Posterior cingulate gyrus (tissue), 11 donors: ENCODE measurements around the gene FAM43A.

ENCODE experiments used
- DNase-seq, 10 donors: peaks; one replicate each; pipeline versions ENCODE4 v3.0.0 to v3.0.0-alpha.2; 2020 to 2021; ENCODE audit warnings: mixed read lengths in 3 of 10
- intact Hi-C: fragments of 100-400 bp; cut with DNase I; formaldehyde crosslinking; loops from one replicate; pipeline ENCODE4 v1.15.1; 2023

Gene FAM43A

GRCh38 chr3:194673761-194674160 is 11.9 kb upstream of the FAM43A start:
- intact Hi-C loops, result loop anchor here (5.0 kb wide), 1 partner anchor 849 kb away; no protein-coding TSS in a partner anchor
- peak in 1 of 10 donors; percentile 20 for DNase-seq

- DNase-seq, result peak in 2 of 10 donors; percentile 26 to 75
- intact Hi-C loops, result no loop called here
Observed at GRCh38 chr3:194675081-194675640, 10.5 kb upstream of the FAM43A start.

GRCh38 chr3:194675680-194676079 is 10.0 kb upstream of the FAM43A start:
- intact Hi-C loops, result no loop called here
- no peak for DNase-seq

GRCh38 chr3:194676471-194676870 is 9.2 kb upstream of the FAM43A start:
- DNase-seq, result no peak
- intact Hi-C loops, result no loop called here

DNA sequence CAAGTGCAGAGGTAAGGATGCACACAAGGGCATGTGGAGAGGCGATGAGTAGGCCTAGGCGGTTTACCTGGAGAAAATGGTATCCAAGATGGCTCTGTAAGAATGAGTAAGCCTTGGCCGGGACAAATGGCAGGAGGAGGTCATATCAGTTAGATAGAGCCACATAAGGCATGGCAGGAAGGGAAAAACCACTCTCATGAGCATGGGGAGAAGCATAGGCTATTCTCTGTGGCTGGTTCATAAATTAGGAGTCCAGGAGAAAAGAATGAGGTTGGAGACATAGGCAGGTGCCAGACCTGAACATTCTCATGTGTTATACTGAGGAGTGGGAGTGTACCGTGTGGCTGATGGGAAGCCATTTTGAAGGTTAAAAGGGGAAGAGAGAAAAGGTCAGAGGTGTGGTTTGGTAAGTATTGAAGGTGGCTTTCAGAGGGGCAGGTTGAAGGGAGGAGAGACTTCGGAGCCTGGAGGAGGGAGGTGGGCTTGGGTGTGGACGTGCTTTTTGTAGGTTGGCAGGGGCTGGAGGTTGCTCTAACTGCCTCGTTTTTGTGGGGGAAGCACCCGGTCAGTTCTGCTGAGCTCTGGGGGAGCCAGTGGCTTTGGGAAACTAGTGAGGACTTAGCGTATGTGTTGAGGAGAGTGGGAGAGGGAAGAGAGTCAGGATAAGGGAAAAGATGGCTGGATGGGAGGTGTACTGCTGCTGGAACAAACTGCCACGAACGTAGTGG is 4.6 kb upstream of the FAM43A start:
- intact Hi-C loops, result loop anchor here (10.0 kb wide), 1 partner anchor 274 kb away; no protein-coding TSS in a partner anchor
- DNase-seq, result no peak

DNA sequence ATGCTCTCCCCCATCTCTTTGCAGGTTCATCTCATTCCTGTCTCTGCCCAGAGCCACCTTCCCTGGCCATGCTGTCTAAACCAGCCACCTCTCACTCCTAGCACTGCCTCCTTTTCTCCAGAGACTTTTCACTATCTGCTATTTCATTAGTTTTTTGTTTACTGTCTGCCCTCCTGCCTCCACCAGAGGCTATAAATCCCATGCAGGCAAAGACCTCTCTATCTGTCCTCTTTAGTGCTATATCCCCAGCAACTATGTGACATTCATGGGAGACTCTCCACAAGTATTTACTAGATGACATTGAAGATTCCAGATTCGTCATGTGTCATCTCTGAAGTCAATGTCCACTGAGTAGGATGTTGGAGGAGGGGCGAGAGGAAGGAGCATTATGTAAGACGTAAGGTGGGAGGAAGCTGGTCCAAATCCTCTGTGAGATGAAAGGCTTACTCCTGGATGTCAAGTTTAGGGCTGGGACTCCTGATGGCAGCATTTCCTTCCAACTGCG is 3.4 kb upstream of the FAM43A start:
- intact Hi-C loops, result loop anchor here (1.0 to 10.0 kb wide), 2 partner anchors 273 to 424 kb away; no protein-coding TSS in a partner anchor
- no peak for DNase-seq

DNA sequence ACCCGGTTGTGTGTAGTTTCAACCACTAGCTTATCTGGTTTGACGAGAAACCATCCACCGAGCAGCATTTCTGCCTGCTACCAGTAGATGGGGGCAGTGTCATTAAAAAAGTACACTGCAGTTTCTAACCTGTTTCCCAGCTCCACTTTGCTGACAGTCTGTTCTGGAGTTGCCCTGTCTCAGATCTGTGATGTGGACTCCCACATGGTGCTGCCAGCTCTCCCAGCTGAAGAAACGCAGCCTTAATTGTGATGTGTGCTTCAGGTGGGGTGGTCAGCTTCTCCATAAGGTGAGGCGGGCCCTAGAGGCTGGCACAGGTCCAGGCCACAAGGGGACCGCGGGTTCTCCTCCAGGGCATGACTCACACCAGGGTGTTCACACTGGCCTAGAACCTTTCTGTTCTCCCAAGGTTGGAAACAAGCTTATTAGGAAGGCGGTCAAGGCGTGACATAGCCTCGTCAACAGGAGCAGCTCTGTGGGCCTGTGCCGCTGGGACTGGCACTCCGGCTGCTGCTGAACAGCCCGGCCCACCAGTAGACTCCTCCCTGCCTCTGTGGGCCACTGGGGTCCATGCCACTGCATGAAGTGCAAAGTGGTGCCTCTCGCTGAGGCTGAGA is 2.9 kb upstream of the FAM43A start:
- peak; percentile 54 to 93 (median 70) for DNase-seq
- intact Hi-C loops, result loop anchor here (1.0 to 10.0 kb wide), 2 partner anchors 272 to 423 kb away; no protein-coding TSS in a partner anchor

GRCh38 chr3:194683380-194683779 is 2.3 kb upstream of the FAM43A start:
- DNase-seq, result no peak
- intact Hi-C loops, result loop anchor here (10.0 kb wide), 1 partner anchor 271 kb away; no protein-coding TSS in a partner anchor

- DNase-seq, result no peak
- intact Hi-C loops, result loop anchor here (1.0 to 10.0 kb wide), 2 partner anchors 270 to 574 kb away; no protein-coding TSS in a partner anchor
Observed at GRCh38 chr3:194685065-194685717, 492 bp upstream of the FAM43A start.

DNA sequence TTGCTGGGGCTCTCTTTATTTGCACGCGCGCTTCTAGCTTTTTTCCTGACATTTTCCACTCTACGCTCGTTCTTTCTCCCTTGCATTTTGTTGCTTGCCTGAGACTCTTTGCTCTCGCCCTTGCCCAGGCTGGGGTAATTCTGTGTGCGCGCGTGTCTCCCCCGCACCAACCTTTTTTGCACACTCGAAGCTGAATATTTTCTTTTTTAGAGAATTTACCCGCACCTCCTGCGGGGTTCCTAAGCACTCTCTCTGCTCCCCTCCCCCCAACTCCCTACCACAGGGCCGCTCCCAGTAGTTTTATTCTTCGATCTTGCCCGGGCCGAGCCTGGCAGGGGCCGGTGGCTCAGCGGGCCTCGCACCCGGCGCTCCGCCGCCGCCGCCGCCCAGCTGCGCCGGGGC is 732 bp downstream of the FAM43A start:
- intact Hi-C loops, result loop anchor here (10.0 kb wide), 1 partner anchor 268 kb away; no protein-coding TSS in a partner anchor
- no peak for DNase-seq

DNA sequence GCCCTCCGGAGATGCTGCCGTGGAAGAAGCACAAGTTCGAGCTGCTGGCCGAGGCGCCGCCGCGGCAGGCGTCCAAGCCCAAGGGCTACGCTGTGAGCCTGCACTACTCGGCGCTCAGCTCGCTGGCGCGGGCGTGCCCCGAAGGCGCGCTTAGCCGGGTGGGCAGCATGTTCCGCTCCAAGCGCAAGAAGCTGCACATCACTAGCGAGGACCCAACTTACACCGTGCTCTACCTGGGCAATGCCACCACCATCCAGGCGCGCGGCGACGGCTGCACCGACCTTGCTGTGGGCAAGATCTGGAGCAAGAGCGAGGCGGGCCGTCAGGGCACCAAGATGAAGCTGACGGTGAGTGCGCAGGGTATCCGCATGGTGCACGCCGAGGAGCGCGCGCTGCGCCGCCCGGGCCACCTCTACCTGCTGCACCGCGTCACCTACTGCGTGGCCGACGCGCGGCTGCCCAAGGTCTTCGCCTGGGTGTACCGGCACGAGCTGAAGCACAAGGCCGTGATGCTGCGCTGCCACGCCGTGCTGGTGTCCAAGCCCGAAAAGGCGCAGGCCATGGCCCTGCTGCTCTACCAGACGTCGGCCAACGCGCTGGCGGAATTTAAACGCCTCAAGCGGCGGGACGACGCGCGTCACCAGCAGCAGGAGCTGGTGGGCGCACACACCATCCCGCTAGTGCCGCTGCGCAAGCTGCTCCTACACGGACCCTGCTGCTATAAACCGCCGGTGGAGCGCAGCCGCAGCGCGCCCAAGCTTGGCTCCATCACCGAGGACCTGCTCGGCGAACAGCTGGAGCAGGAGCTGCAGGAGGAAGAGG is 1.3 kb downstream of the FAM43A start:
- peak in 9 of 10 donors; percentile 14 to 91 (median 32) for DNase-seq
- intact Hi-C loops, result loop anchor here (10.0 kb wide), 1 partner anchor 268 kb away; no protein-coding TSS in a partner anchor

DNA sequence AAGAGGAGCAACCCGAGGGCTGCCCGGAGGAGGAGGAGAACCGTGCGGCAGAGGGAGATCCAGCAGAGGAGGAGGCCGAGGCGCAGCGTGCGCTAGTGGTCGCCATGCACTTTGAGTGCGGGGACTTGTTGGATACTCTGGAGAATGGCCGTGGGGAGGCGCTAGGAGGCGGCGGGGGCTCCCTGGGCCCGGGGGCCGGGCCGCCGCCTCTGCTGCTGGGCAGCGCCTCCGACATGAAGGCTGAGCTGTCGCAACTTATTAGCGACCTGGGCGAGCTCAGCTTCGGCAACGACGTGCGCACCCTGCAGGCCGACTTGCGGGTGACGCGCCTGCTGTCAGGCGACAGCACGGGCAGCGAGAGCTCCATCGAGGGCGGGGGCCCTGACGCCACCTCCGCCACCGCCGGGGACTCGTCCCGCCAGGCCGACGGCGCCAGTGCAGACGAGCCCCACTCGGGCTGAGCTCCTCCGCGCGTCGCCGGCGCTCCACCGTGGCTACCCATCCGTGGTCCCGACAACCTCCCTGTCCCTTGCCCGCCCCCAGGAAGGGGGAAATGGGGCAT is 2.0 kb downstream of the FAM43A start:
- intact Hi-C loops, result loop anchor here (10.0 kb wide), 1 partner anchor 267 kb away; no protein-coding TSS in a partner anchor
- DNase-seq, result peak; percentile 37 to 94 (median 54)

- DNase-seq, result no peak
- intact Hi-C loops, result loop anchor here (10.0 kb wide), 1 partner anchor 267 kb away; no protein-coding TSS in a partner anchor
Observed at GRCh38 chr3:194688200-194688740, 2.6 kb downstream of the FAM43A start.

GRCh38 chr3:194688946-194689345 is 3.3 kb downstream of the FAM43A start:
- intact Hi-C loops, result loop anchor here (10.0 kb wide), 1 partner anchor 266 kb away; no protein-coding TSS in a partner anchor
- DNase-seq, result no peak

- intact Hi-C loops, result loop anchor here (10.0 kb wide), 1 partner anchor 265 kb away; no protein-coding TSS in a partner anchor
- no peak for DNase-seq
Observed at GRCh38 chr3:194689493-194689944, 3.8 kb downstream of the FAM43A start.

- DNase-seq, result no peak
- intact Hi-C loops, result loop anchor here (5.0 kb wide), 1 partner anchor 67 kb away; no protein-coding TSS in a partner anchor
Observed at GRCh38 chr3:194690501-194691372, 5.1 kb downstream of the FAM43A start.

DNA sequence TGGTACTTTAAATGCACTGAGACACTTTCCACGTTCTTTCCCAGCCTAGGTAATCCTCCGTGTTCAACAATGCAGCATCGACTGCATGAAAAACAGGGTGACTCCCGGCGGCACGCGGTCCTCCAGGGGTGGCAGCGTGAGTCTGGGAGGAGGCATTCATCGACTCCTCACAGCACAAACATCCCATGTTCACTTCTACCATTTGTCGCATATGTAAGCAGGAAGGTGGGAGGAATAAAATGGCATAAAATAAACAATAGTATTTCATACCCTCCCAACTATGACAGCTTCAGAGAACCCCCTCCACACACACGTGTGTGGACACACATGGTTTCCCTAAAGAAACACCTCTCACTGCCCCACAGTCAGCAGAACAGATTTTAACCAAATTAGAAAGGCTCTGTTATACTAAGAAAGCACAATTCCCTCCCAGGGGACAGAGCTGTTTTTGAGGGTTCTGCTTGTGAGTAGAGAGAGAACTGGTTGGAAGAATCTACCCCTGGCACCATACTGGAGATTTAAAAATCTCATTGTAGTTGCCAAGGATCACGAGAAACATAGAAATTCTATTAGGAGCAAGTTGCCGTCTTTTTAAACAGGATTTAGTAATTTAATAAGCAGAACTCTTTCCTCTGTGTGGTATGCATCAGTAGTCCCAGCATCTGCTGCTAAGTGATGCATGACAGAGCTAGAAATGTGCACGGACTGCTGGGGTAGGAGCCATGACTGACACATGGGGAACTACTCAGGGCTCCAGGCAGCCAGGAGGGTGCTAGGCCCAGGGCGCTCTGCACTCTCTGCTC is 6.0 kb downstream of the FAM43A start:
- intact Hi-C loops, result loop anchor here (5.0 kb wide), 1 partner anchor 66 kb away; no protein-coding TSS in a partner anchor
- no peak for DNase-seq
